WERI-Rb-1 (cell line): ENCODE results near the gene IL36RN.

Source experiments
- DNase-seq: peaks from one replicate; pipeline ENCODE4 v3.0.0-alpha.2; 2020
- H3K27ac ChIP-seq: fragments of 250-450 bp; sonication (Bioruptor Pico); 2 replicates; pipeline ENCODE4 v1.5.1; 2020; ENCODE audit warnings: mild to moderate bottlenecking, moderate library complexity
- H3K27me3 ChIP-seq: fragments of 250-450 bp; sonication (Bioruptor Pico); 2 replicates; pipeline ENCODE4 v1.5.1; 2021; ENCODE audit warnings: mild to moderate bottlenecking, low read depth, moderate library complexity; ENCODE audit not compliant: insufficient read depth, severe bottlenecking
- H3K36me3 ChIP-seq: fragments of 250-450 bp; sonication (Bioruptor Pico); 2 replicates; pipeline ENCODE4 v1.5.1; 2020; ENCODE audit warnings: mild to moderate bottlenecking, moderate library complexity
- H3K4me3 ChIP-seq: 2 replicates; pipeline ENCODE4 v1.5.1; 2011; ENCODE audit warnings: low read depth, mild to moderate bottlenecking, control low read depth, low read length
- H3K9me3 ChIP-seq: fragments of 250-450 bp; sonication (Bioruptor Pico); 2 replicates; pipeline ENCODE4 v1.5.1; 2021; ENCODE audit warnings: mild to moderate bottlenecking, moderate library complexity; ENCODE audit not compliant: severe bottlenecking
- CTCF ChIP-seq: IDR thresholded peaks from 2 replicates; pipeline ENCODE4 v1.5.1; 2011; ENCODE audit warnings: low read depth, mild to moderate bottlenecking, control low read depth, inconsistent platforms, low read length

Gene IL36RN

DNA sequence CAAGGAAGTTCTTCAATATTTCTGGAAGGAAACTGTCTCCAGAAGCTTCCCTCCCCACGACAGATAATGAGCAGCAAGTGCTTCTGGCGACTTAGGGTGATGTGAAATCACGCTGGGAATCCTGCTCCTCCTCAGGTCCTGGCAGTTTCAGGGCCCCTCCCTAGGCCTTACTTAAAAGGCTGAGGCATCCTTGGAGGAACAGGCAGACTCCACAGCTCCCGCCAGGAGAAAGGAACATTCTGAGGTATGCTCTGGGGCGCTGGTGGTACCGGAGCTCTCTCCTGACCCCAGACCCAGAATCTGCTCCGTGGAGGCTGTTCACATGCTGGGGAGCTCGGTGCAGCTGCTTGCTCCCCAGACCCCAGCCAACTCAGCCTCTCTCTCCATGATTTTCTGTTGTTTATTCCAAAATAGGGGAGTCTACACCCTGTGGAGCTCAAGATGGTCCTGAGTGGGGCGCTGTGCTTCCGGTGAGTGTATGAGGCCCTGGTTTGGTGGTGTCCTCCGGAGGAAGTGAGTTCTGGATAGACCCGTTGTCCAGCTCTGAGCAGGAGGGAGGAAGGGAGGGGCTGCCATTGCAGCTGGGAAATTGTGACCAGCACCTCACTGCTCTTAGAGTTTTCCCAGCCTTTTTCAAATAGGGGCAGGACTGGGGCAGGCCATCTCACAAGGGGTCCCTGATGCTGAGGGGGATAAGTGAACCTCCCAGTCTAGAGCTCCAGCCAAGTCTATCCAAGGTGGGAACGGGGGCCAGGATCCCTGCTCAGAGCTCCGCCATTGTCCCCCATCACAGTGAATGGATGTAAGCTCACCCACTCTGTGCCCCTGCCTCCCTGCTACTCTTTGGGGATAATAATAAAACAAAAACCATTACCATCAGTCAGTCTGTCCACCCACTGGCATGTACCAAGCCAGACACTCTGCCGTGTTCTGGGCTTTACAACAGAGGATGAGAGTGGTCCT, at the start of gene IL36RN:
IL36RN (plus strand) TSS at position 201 of the 963 bp plus-strand sequence; CDS start at position 442, 241 bp downstream.
- no peak within 1 kb of the TSS for H3K27ac ChIP-seq
- H3K36me3 ChIP-seq: no peaks in the 10 kb centered on the region
- TF ChIP-seq CTCF: no peak
- H3K4me3 ChIP-seq: no peak within 1 kb of the TSS
- H3K27me3 ChIP-seq: no peaks in the 10 kb centered on the region
- DNase-seq: no peak
- H3K9me3 ChIP-seq: peaks cover 10% of the 10 kb centered on the region

DNA sequence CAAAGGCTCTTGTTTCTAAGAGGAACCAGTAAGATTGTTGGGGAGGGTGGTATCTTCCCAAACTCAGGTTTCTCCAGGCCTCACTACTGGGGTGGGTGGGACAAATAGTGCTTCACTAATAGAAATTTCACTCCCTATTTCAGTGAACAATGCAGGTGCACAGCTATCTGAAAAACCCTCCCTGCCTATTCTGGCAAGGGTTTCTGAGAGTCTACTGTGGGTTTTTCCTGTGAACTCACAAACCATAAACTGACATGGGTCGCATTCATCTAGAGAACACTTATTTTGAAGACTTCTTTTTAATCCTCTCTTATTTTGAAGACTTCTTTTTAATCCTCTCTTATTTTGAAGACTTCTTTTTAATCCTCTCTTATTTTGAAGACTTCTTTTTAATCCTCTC, 49.4 kb upstream of the IL36RN start:
- no peaks in the 10 kb centered on the region for H3K36me3 ChIP-seq
- DNase-seq: no peak
- no peak overlapping the region for H3K4me3 ChIP-seq
- TF ChIP-seq CTCF: no peak
- no peaks in the 10 kb centered on the region for H3K9me3 ChIP-seq
- H3K27me3 ChIP-seq: no peaks in the 10 kb centered on the region
- H3K27ac ChIP-seq: no peak overlapping the region

DNA sequence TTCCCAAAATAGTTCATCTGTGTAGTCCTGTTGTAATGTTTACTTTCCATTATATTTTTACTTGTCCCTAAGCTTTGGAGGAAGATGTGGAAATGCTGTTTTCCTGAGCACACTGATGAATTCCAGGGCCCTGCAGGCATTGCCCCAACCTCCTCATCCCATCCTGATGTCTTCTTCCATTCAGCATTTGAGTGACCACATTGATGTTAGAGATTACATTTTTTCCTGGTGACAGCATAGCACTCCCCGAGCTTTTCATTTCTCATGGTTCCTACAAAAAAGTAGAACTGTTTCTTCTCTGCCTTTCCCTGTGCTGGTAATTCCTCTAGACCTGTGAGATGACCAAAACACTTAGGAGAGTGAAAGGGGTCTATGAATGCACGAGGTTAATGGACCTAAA, 48.9 kb upstream of the IL36RN start:
- Histone ChIP-seq H3K9me3 (no peaks in the 10 kb centered on the region), H3K27ac (no peak overlapping the region), H3K4me3 (no peak overlapping the region), H3K27me3 (no peaks in the 10 kb centered on the region), H3K36me3 (no peaks in the 10 kb centered on the region)
- no peak for TF ChIP-seq CTCF
- DNase-seq: no peak

- Histone ChIP-seq H3K27me3 (no peaks in the 10 kb centered on the region), H3K27ac (no peak overlapping the region), H3K9me3 (no peaks in the 10 kb centered on the region), H3K36me3 (no peaks in the 10 kb centered on the region), H3K4me3 (no peak overlapping the region)
- TF ChIP-seq CTCF: no peak
- DNase-seq: no peak
These were observed 47.9 kb upstream of the IL36RN start for GRCh38 chr2:113011108-113011507.

- no peaks in the 10 kb centered on the region for H3K9me3 ChIP-seq
- H3K4me3 ChIP-seq: no peak overlapping the region
- no peak for TF ChIP-seq CTCF
- H3K27me3 ChIP-seq: no peaks in the 10 kb centered on the region
- H3K27ac ChIP-seq: no peak overlapping the region
- no peak for DNase-seq
- H3K36me3 ChIP-seq: no peaks in the 10 kb centered on the region
These were observed 46.3 kb upstream of the IL36RN start for GRCh38 chr2:113012436-113013335.
